MCF 10A (cell line): ENCODE results near the gene UBE2C. TPM values are rescaled to one million over a fixed set of nuclear protein-coding genes. Genes with fewer than 3 reads are reported as not detected.
"Not testable (repeated sequence)": the region's sequence is repeated elsewhere in the genome, so short reads cannot be mapped to it uniquely, and the experiment has no call there.

Experiments used
- BruUV-seq: library from RNA; stranded (reverse); fragments of 400-500 nt; replicated peaks from 2 replicates; lab custom pipeline; 2021; lab: Mats Ljungman, UMichigan
- CTCF ChIA-PET: fragments of 300-600 bp; sonication (Branson Sonifier 250); formaldehyde crosslinking; extraction: SDS; loops from one replicate; lab custom pipeline; 2021; ENCODE audit warnings: antibody characterized with exemption, inconsistent platforms; lab: Yijun Ruan, JAX
- POLR2A ChIA-PET: fragments of 300-600, 350-650 bp; sonication (Branson Sonifier 250); formaldehyde crosslinking; extraction: SDS; loops from one replicate; lab custom pipeline; 2020; ENCODE audit warnings: antibody characterized with exemption, inconsistent platforms; lab: Yijun Ruan, JAX
- DNase-seq: peaks from one replicate; pipeline ENCODE4 v3.0.0-alpha.2; 2018; ENCODE audit not compliant: unreplicated experiment
- H3K27ac Mint-ChIP-seq: one replicate; pipeline ENCODE4 v1.8.0; 2022; ENCODE audit warnings: mild to moderate bottlenecking, low read depth, mixed read lengths; ENCODE audit not compliant: unreplicated experiment
- H3K27me3 Mint-ChIP-seq: one replicate; pipeline ENCODE4 v1.8.0; 2022; ENCODE audit warnings: mixed read lengths; ENCODE audit not compliant: insufficient read depth, unreplicated experiment
- H3K36me3 Mint-ChIP-seq: one replicate; pipeline ENCODE4 v1.8.0; 2022; ENCODE audit warnings: mild to moderate bottlenecking, moderate library complexity, mixed read lengths; ENCODE audit not compliant: insufficient read depth, unreplicated experiment
- H3K4me1 Mint-ChIP-seq: one replicate; pipeline ENCODE4 v1.8.0; 2022; ENCODE audit warnings: mixed read lengths; ENCODE audit not compliant: insufficient read depth, unreplicated experiment
- H3K4me3 Mint-ChIP-seq: one replicate; pipeline ENCODE4 v1.8.0; 2022; ENCODE audit warnings: mild to moderate bottlenecking, moderate library complexity, mixed read lengths; ENCODE audit not compliant: unreplicated experiment
- H3K9me3 Mint-ChIP-seq: one replicate; pipeline ENCODE4 v1.8.0; 2022; ENCODE audit warnings: mixed read lengths; ENCODE audit not compliant: unreplicated experiment
- CTCF ChIP-seq: fragments of 200-600 bp; IDR thresholded peaks from one replicate; pipeline ENCODE4 v1.8.0; 2022; ENCODE audit warnings: antibody characterized with exemption, mild to moderate bottlenecking; ENCODE audit not compliant: unreplicated experiment
- intact Hi-C: fragments of 100-400 bp; cut with micrococcal nuclease; formaldehyde crosslinking; loops from 2 replicates; pipeline ENCODE4 v1.14.1; 2022
- total RNA-seq: library from RNA; stranded (reverse); gene quantifications from 2 replicates; pipeline ENCODE4 v1.2.3, GENCODE V29; 2022

Gene UBE2C
- total RNA-seq, 1 experiment from 2014 or later = 107 TPM

GRCh38 chr20:45827712-45828111, 15.3 kb downstream of the UBE2C start:
- DNase-seq = no peak
- Mint-ChIP-seq H3K36me3 (no peaks in the 10 kb centered on the region), H3K9me3 (no peaks in the 10 kb centered on the region), H3K27ac (no peak overlapping the region), H3K4me1 (peaks cover under 1% of the 10 kb centered on the region), H3K27me3 (no peaks in the 10 kb centered on the region), H3K4me3 (no peak overlapping the region)
- POLR2A ChIA-PET = interaction anchor here (0.8 kb wide), 1 partner anchor 107 kb away, joined by 3 read pairs; the partner anchor contains the start of gene PCIF1
- no TSS peak for BruUV-seq
- intact Hi-C loops = no loop called here
- TF ChIP-seq CTCF = no peak
- CTCF ChIA-PET = no interaction called here

GRCh38 chr20:45828589-45828988, 16.1 kb downstream of the UBE2C start:
- no peak overlapping the region for H3K4me3 Mint-ChIP-seq
- H3K27me3 Mint-ChIP-seq = no peaks in the 10 kb centered on the region
- ChIA-PET CTCF (no interaction called here), POLR2A (interaction anchor here (0.5 to 1.0 kb wide), 3 partner anchors 11 to 407 kb away, joined by 3 read pairs; no protein-coding TSS in a partner anchor)
- no peaks in the 10 kb centered on the region for H3K9me3 Mint-ChIP-seq
- H3K4me1 Mint-ChIP-seq = peaks cover 8% of the 10 kb centered on the region
- H3K27ac Mint-ChIP-seq = no peak overlapping the region
- TF ChIP-seq CTCF = no peak
- DNase-seq = no peak
- intact Hi-C loops = no loop called here
- BruUV-seq = no TSS peak
- no peaks in the 10 kb centered on the region for H3K36me3 Mint-ChIP-seq

DNA sequence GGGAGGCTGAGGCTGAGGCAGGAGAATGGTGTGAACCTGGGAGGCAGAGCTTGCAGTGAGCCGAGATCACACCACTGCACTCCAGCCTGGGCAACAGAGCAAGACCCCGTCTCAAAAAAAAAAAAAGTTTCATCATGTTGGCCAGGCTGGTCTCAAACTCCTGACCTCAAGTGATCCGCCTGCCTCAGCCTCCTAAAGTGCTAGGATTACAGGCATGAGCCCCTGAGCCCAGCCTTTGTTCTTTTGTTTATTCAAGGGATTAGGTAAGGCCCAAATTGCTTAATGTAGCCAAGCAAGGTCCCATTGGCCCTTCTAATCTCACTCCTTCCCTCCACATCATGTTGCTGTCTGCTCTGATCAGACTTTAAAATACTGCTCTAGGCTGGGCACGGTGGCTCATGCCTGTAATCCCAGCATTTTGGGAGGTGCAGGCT, 17.2 kb downstream of the UBE2C start:
- CTCF ChIA-PET = interaction anchor here (0.7 kb wide), 1 partner anchor 30 kb away, joined by 3 read pairs; no protein-coding TSS in a partner anchor
- not testable (repeated sequence) for DNase-seq
- intact Hi-C loops = loop anchor here (10.0 kb wide), 1 partner anchor 55 kb away; the partner anchor contains the start of genes SPATA25 and ZSWIM1

DNA sequence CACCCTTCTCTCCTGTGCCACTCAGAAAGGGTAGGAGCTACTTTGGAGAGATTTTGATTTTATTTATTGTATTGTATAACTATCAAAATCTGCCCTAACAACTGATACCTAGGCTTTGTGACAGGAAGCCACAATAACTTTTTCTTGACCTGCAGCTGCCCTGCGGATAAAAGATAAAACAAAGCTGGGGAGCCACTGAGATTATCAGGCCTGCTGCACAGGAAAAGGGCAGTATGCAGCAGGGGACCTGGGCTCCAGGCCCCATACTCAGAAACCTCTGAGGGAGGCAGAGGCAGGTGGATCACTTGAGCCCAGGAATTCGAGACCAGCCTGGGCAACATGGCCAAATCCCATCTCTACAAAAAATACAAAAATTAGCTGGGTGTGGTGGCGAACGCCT, 20.2 kb downstream of the UBE2C start:
- Mint-ChIP-seq H3K27me3 (no peaks in the 10 kb centered on the region), H3K36me3 (peaks cover 9% of the 10 kb centered on the region), H3K4me1 (peaks cover 26% of the 10 kb centered on the region), H3K9me3 (no peaks in the 10 kb centered on the region), H3K4me3 (peak overlapping the region; percentile 80), H3K27ac (peak overlapping the region; percentile 84)
- DNase-seq = no peak
- no peak for TF ChIP-seq CTCF
- BruUV-seq = no TSS peak
- ChIA-PET POLR2A (interaction anchor here (0.6 to 3.8 kb wide), 16 partner anchors 10 to 218 kb away, joined by 3 to 29 read pairs (median 9); partner anchors contain the start of genes DNTTIP1, PCIF1, UBE2C and WFDC3), CTCF (interaction anchor here (0.5 to 3.1 kb wide), 4 partner anchors 10 to 301 kb away, joined by 3 to 16 read pairs (median 7); no protein-coding TSS in a partner anchor)
- intact Hi-C loops = loop anchor here (10.0 kb wide), 1 partner anchor 52 kb away; the partner anchor contains the start of genes SPATA25 and ZSWIM1

More for the DNA sequence above, 17.2 kb downstream of the UBE2C start:
- BruUV-seq, H3K27me3 Mint-ChIP-seq, H3K9me3 Mint-ChIP-seq, H3K27ac Mint-ChIP-seq, H3K4me1 Mint-ChIP-seq, POLR2A ChIA-PET, H3K36me3 Mint-ChIP-seq, H3K4me3 Mint-ChIP-seq: not testable (repeated sequence)
